GM12878 (cell line): ENCODE measurements around the gene ZNF367.

Experiments
- CTCF ChIP-seq, 3 experiments: IDR thresholded peaks in 2 of 3; conservative IDR thresholded peaks in 1 of 3; 2 replicates each; pipeline ENCODE4 v1.5.1; 2011; ENCODE audit warnings: low read depth in 3 of 3, low read length in 3 of 3, mild to moderate bottlenecking in 3 of 3, control low read depth in 2 of 3, moderate library complexity in 2 of 3, inconsistent platforms in 1 of 3, mixed read lengths in 1 of 3; ENCODE audit not compliant: control insufficient read depth in 2 of 3, insufficient read depth in 1 of 3; ENCODE audit errors: extremely low read depth in 1 of 3
- EGR1 ChIP-seq, 2 experiments: IDR thresholded peaks; 1 replicate in 1 of 2; 2 replicates in 1 of 2; pipeline ENCODE4 v1.6.1; 2011 to 2012; ENCODE audit warnings: low read depth in 2 of 2, low read length in 2 of 2, borderline replicate concordance in 1 of 2, mild to moderate bottlenecking in 1 of 2, moderate library complexity in 1 of 2
- KDM1A ChIP-seq: fragments of 200-600 bp; sonication (generic); IDR thresholded peaks from 2 replicates; pipeline ENCODE4 v1.6.1; 2016; ENCODE audit warnings: borderline replicate concordance
- MYC ChIP-seq: IDR thresholded peaks from 2 replicates; pipeline ENCODE4 v1.6.1; 2011; ENCODE audit warnings: mild to moderate bottlenecking, low read length, moderate library complexity, inconsistent platforms; ENCODE audit not compliant: insufficient read depth, insufficient replicate concordance, insufficient read length, severe bottlenecking
- NRF1 ChIP-seq: conservative IDR thresholded peaks from 2 replicates; pipeline ENCODE4 v1.6.1; 2011; ENCODE audit warnings: mild to moderate bottlenecking, low read depth, low read length, improper control_type of control experiment
- TBL1XR1 ChIP-seq: IDR thresholded peaks from 2 replicates; pipeline ENCODE4 v1.6.1; 2012; ENCODE audit warnings: low read depth, low read length, improper control_type of control experiment

- TF ChIP-seq CTCF (IDR thresholded peaks at IDR 0.05 in 2 of 3, conservative IDR thresholded peaks at IDR 0.05 in 1 of 3; ENCODE audit: control insufficient read depth in 2 of 3, extremely low read depth in 1 of 3, insufficient read depth in 1 of 3, low read depth in 3 of 3, low read length in 3 of 3) = no peak
- TF ChIP-seq KDM1A = no peak
- no peak for TF ChIP-seq NRF1
- no peak for TF ChIP-seq MYC
- no peak for TF ChIP-seq TBL1XR1
- TF ChIP-seq EGR1 (IDR thresholded peaks at IDR 0.05; ENCODE audit: borderline replicate concordance in 1 of 2, low read depth in 2 of 2, low read length in 2 of 2) = no peak
Observed at GRCh38 chr9:96450613-96451528, 32.7 kb upstream of the ZNF367 start.
